Inflammatory macrophage treated with lipopolysaccharide for 1 hour (primary cell): ENCODE measurements around the gene IL22RA2.

Experiments
- DNase-seq, 2 donors: peaks; one replicate each; pipeline ENCODE4 v3.0.0-alpha.2; 2020 to 2022

The IL22RA2 gene

DNA sequence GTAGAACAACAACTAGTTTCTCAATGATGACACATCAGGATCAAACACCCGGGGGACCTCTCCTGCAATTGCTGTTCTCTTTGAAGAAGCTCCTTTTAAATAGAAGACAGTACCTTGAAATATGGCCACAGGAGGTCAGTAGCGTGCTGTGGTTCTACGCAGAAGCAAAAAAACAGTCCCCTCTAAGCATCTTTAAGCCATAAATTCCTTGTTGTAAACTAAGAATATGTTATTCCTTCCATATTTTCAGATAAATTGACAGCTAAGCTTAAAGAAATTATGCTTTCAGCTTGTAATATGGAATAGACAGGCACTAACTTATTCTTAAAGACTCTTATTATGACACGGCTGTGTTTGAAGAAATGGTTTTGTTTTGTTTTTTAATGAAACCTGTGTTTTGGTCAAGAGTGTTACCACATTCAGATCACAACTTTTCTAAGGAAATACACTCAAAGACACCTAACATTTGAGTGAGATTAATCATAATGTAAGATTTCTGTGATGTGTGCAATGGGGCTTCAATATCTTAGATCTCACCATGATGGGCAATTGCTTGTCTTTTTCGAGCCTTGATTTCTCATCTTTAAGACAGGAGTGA lies 78.9 kb downstream of the IL22RA2 start:
- DNase-seq: peak; percentile 60 to 81
